ENCODE measurements around the gene HPSE2. TPM values are rescaled to one million over a fixed set of nuclear protein-coding genes. Genes with fewer than 3 reads are reported as not detected.
"Not testable (repeated sequence)": the region's sequence is repeated elsewhere in the genome, so short reads cannot be mapped to it uniquely, and the experiment has no call there.

HPSE2 gene
- total RNA-seq, 2 donors from 2014 or later: 0.34 TPM; not detected in 1

DNA sequence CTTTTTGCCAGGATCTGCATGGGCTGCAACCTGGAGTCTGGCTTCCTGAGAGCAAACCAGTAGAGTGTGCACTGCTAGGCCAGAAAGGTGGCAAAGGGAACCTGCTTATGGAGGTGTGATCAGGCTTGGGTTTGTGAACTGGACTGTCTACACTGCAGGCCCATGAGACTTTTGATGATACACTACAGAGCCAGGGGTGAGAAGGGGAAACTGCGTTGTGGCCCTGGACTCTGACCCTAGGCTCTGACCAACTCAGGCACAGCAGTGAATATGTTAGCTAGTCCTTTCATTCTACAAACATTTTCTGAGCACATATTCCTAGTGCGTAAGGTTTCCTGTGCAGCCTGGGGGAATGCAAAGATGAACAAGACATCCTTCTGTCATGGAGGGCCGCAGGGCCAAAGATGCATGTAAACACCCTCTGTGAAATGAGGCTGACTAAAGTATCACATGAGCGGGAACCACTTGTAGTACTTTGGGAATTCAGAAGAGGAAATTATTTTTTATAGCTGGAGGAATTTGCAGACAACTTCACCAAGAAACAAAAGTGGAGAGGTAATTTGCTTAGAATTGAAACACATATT is 725.1 kb downstream of the HPSE2 start:
- Mint-ChIP-seq H3K27ac (no peak overlapping the region), H3K4me1 (no peaks in the 10 kb centered on the region), H3K27me3 (peaks cover 27% of the 10 kb centered on the region), H3K36me3 (ENCODE audit: low read depth) (peaks cover 3% of the 10 kb centered on the region), H3K4me3 (no peak overlapping the region)
- DNase-seq (no peak), ATAC-seq (no peak)
- H3K9me3 ChIP-seq (ENCODE audit: control insufficient read depth, low read length, poor library complexity, severe bottlenecking): no peaks in the 10 kb centered on the region

DNA sequence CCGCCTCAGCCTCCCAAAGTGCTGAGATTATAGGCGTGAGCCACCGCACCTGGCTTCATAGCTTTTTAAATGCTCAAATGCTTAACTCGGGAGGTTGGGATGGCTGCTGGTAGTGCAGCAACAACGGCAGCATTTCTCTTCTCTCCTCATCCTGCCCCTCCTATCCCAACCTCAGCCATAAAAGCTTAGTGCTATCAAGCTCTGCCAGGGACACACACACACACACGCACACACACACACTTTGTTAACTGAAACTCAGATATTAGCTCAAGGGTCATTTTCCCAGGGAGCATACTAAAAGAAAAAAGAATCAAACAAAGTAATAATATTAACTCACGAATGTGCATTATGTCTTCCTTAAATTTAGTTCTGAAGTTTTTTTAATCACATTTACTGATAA is 725.9 kb downstream of the HPSE2 start:
- Mint-ChIP-seq H3K27me3 (peaks cover 27% of the 10 kb centered on the region), H3K36me3 (ENCODE audit: low read depth) (peaks cover 3% of the 10 kb centered on the region), H3K27ac (no peak overlapping the region), H3K4me3 (no peak overlapping the region), H3K4me1 (no peaks in the 10 kb centered on the region)
- no peaks in the 10 kb centered on the region for H3K9me3 ChIP-seq (ENCODE audit: control insufficient read depth, low read length, poor library complexity, severe bottlenecking)
- DNase-seq: no peak
- no peak for ATAC-seq

DNA sequence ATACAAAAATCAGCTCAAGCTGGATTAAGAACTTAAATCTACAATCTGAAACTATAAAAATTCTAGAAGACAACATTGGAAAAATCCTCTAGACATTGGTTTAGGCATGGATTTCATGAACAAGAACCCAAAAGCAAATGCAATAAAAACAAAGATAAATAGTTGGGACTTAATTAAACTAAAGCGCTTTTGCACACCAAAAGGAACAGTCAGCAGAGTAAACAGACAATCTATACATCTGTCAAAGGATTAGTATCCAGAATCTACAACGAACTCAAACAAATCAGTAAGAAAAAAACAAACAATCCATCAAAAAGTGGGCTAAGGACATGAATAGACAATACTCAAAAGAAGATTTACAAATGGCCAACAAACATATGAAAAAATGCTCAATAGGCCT is 733.1 kb downstream of the HPSE2 start:
- peaks cover 32% of the 10 kb centered on the region for H3K27me3 Mint-ChIP-seq
- not testable (repeated sequence) for H3K4me1 Mint-ChIP-seq; H3K27ac Mint-ChIP-seq; H3K36me3 Mint-ChIP-seq (ENCODE audit: low read depth); DNase-seq; H3K4me3 Mint-ChIP-seq; ATAC-seq; H3K9me3 ChIP-seq (ENCODE audit: control insufficient read depth, low read length, poor library complexity, severe bottlenecking)

DNA sequence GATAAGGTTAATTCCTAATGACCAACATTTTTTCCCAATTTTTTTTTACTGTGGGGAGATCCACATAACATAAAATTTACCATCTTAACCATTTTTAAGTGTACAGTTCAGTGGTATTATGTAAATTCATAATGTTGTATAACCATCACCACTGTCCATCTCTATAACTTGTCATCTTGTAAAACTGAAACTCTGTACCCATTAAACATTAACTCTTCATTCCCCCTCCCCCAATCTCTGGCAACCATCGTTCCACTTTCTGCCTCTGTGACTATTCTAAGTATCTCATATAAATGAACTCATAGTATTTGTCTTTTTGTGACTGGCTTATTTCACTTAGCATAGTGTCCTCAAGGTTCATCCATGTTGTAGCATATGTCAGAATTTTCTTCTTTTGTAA is 742.9 kb downstream of the HPSE2 start:
- H3K27me3 Mint-ChIP-seq: peaks cover 16% of the 10 kb centered on the region
- no peak for ATAC-seq
- H3K36me3 Mint-ChIP-seq (ENCODE audit: low read depth): no peaks in the 10 kb centered on the region
- no peak for DNase-seq
- no peak overlapping the region for H3K27ac Mint-ChIP-seq
- H3K4me1 Mint-ChIP-seq: no peaks in the 10 kb centered on the region
- no peak overlapping the region for H3K4me3 Mint-ChIP-seq
- peaks cover 4% of the 10 kb centered on the region for H3K9me3 ChIP-seq (ENCODE audit: control insufficient read depth, low read length, poor library complexity, severe bottlenecking)

DNA sequence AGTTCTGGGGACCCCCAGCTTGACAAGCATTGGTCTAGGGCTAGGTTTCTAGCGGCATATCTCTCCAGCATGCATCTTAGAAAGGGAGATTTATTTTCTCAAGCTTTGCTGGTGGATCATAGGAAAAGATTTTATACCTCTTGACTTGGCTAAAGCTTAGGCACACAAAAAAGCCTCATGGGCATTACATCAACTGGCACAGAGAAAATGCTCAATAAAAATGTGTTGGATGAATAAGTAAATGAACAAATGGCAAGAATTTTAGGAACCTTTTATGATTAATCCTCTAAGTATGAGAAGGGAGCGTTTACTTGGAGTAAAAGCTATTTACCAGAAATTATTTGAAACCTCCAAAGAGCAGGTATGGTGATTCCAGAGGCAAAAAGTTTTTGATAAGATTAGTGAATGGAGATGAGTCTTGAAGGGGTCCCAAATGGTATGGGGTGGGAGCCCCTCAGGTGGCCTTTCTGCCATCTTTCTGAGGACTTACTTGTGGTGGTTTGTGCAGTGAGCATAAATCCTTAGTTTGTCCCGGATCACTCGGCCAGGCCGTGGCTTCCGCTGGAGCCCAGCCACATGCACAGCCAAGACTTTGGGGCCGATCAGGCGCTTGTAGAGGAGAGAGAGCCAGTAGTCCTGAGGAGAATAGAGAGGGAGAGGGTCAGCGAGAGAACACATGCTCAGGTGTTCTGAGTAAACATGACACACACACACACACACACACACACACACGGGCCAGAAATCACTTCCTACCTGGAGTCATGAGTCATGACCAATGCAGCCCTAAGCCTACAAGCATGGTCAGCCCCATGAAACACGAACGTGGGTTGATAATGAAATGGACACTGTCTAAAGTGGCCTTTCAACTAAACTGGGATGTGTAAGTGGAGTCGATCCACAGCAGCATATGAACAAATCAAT is 745.8 kb downstream of the HPSE2 start:
- no peaks in the 10 kb centered on the region for H3K9me3 ChIP-seq (ENCODE audit: control insufficient read depth, low read length, poor library complexity, severe bottlenecking)
- Mint-ChIP-seq H3K27ac (peak overlapping the region; percentile 16), H3K4me3 (no peak overlapping the region), H3K36me3 (ENCODE audit: low read depth) (no peaks in the 10 kb centered on the region), H3K4me1 (no peaks in the 10 kb centered on the region), H3K27me3 (peaks cover 29% of the 10 kb centered on the region)
- ATAC-seq (no peak), DNase-seq (no peak)

DNA sequence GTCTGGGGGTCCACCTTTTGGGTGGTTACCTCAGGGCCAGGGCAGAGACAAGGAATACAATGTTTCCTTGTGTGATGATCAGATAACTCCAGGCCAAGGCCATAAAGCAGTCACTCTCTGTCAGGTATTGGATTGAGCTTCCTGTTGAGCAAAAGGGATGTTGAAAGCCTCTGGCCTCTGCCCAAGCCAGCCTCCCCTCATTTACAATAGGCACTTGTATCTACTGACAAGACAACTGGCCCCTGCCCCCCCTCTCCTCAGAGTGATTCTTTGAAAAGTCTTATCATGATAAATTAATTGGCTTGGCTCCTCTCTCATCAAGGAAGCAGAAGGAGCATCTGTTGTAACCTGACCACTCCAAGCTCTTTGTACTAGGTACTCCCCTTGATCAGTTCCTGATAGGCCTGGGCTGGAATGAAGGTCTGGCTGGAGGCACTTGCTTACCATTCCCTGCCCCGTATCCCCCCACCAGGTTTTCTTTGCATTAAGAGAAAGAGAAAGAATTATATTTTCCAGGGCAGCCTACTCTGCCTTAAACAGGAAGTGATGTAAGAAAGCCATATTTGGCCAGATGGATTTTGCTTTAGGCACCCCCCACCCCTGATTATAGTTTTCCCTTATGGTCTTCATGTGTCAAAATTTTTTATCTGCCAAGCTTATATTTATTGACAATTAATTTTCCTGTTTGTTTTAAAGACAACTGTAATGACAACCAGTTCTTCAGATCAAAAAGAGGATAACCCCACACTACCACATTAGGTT is 746.8 kb downstream of the HPSE2 start:
- H3K4me1 Mint-ChIP-seq: no peaks in the 10 kb centered on the region
- ATAC-seq (no peak), DNase-seq (no peak)
- H3K27ac Mint-ChIP-seq: no peak overlapping the region
- H3K9me3 ChIP-seq (ENCODE audit: control insufficient read depth, low read length, poor library complexity, severe bottlenecking): no peaks in the 10 kb centered on the region
- no peak overlapping the region for H3K4me3 Mint-ChIP-seq
- no peaks in the 10 kb centered on the region for H3K36me3 Mint-ChIP-seq (ENCODE audit: low read depth)
- H3K27me3 Mint-ChIP-seq: peaks cover 33% of the 10 kb centered on the region

DNA sequence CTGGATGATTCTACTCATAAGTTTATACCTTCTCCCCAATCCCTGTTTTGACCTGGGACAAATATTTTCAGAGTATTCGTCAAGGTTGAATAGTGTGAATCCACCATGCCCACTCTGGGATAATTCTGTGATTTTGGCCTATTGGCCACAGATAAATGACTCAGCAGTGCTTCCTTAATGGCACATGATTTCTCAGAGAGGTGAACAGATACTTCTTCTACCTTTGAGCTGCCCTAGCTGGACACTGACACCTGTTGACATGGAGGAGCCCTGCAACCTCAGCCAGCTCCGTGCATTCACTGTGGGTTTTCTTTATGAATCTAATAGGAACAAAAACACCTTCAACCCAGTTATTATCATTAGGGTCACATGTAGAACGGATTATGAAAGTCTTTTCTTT is 748.0 kb downstream of the HPSE2 start:
- ATAC-seq (no peak), DNase-seq (no peak)
- Mint-ChIP-seq H3K4me3 (no peak overlapping the region), H3K27ac (no peak overlapping the region), H3K36me3 (ENCODE audit: low read depth) (no peaks in the 10 kb centered on the region), H3K4me1 (no peaks in the 10 kb centered on the region), H3K27me3 (peaks cover 33% of the 10 kb centered on the region)
- H3K9me3 ChIP-seq (ENCODE audit: control insufficient read depth, low read length, poor library complexity, severe bottlenecking): no peaks in the 10 kb centered on the region

DNA sequence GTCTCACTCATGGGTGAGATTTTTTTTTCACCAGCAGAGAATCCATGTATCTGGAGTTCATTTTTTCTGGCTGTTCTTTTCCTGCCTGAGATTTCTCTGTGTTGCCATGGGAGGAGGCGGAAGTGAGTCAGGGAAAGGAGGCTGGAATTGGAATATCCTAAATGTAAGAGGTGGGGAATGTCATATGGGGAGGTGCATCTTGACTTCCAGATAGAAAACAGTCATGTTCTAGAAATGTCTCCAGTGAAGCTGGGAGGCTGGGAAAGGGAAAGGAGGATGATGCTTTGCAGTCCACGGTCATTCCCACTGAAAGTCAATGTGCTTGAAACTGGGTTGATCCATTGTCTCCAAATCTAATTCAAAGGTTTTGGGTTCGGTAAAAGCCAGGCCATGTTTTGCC is 749.2 kb downstream of the HPSE2 start:
- H3K27me3 Mint-ChIP-seq: peaks cover 33% of the 10 kb centered on the region
- H3K27ac Mint-ChIP-seq: no peak overlapping the region
- H3K4me3 Mint-ChIP-seq: no peak overlapping the region
- H3K9me3 ChIP-seq (ENCODE audit: control insufficient read depth, low read length, poor library complexity, severe bottlenecking): no peaks in the 10 kb centered on the region
- H3K4me1 Mint-ChIP-seq: peaks cover 3% of the 10 kb centered on the region
- no peaks in the 10 kb centered on the region for H3K36me3 Mint-ChIP-seq (ENCODE audit: low read depth)
- no peak for ATAC-seq
- no peak for DNase-seq

DNA sequence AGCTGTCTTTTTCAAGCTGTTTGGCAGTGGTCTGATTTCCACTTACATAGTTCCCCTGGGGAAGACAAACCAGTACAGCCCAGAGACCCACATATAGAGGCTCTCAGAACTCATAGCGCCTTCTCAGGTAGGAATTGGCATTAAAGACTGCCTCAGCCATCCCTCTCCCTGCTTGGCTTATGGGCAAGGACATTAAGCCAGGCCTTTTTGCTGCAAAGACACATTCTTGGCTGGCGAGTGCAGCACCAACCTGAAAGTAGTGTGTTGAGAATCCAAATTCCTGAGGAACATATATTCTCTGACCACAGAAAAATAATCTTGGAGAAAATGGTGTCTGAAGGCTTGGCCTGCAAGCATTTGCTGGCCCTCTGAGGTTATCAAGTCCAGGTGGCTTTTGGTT is 749.7 kb downstream of the HPSE2 start:
- peaks cover 3% of the 10 kb centered on the region for H3K4me1 Mint-ChIP-seq
- no peak overlapping the region for H3K27ac Mint-ChIP-seq
- DNase-seq (no peak), ATAC-seq (no peak)
- no peak overlapping the region for H3K4me3 Mint-ChIP-seq
- no peaks in the 10 kb centered on the region for H3K9me3 ChIP-seq (ENCODE audit: control insufficient read depth, low read length, poor library complexity, severe bottlenecking)
- peaks cover 3% of the 10 kb centered on the region for H3K36me3 Mint-ChIP-seq (ENCODE audit: low read depth)
- peaks cover 33% of the 10 kb centered on the region for H3K27me3 Mint-ChIP-seq

DNA sequence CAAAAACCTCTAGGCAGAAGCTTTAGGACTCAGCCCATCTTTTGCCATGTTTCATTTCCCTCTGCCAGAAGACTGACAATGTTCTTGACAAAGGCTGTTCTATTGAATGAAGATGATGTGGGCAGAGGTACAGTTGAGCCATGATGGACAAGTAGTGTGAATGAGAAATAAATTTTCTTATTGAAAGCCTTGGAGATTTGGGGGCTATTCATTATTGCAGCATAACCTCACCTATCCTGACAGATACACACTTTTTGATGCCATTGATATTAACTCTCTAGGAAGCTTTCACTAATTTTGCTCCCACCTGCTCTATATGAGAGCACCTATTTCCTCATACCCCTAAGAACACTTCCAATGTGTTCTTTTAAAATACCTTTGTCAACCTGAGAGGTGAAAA is 752.0 kb downstream of the HPSE2 start:
- H3K36me3 Mint-ChIP-seq (ENCODE audit: low read depth): peaks cover 3% of the 10 kb centered on the region

DNA sequence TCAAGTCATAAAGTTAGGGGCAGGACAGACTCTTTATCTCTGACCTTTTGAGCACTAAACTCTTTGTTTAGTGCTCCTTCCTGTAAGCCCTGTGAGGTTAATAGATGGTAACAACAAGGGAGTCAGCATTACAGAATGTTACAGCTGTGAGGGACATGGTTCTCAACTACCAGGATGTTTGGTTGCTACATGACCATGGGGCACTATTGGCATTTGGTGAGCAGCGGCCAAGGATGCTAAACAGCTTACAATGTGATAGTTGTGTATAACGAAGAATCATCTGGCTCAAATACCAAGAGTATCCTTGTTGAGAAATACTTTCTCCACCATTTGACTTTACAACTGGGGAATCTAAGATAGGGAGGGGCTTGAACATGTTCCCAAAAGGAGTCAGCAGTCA is 753.6 kb downstream of the HPSE2 start:
- no peaks in the 10 kb centered on the region for H3K9me3 ChIP-seq (ENCODE audit: control insufficient read depth, low read length, poor library complexity, severe bottlenecking)
- ATAC-seq: no peak
- peaks cover 3% of the 10 kb centered on the region for H3K36me3 Mint-ChIP-seq (ENCODE audit: low read depth)
- peaks cover 15% of the 10 kb centered on the region for H3K27me3 Mint-ChIP-seq
- peaks cover 3% of the 10 kb centered on the region for H3K4me1 Mint-ChIP-seq
- no peak overlapping the region for H3K4me3 Mint-ChIP-seq
- H3K27ac Mint-ChIP-seq: no peak overlapping the region
- DNase-seq: no peak

More for the DNA sequence above, 752.0 kb downstream of the HPSE2 start:
- Mint-ChIP-seq H3K4me3 (no peak overlapping the region), H3K4me1 (peaks cover 3% of the 10 kb centered on the region), H3K27me3 (peaks cover 24% of the 10 kb centered on the region), H3K27ac (no peak overlapping the region)
- DNase-seq (no peak), ATAC-seq (no peak)
- no peaks in the 10 kb centered on the region for H3K9me3 ChIP-seq (ENCODE audit: control insufficient read depth, low read length, poor library complexity, severe bottlenecking)

DNA sequence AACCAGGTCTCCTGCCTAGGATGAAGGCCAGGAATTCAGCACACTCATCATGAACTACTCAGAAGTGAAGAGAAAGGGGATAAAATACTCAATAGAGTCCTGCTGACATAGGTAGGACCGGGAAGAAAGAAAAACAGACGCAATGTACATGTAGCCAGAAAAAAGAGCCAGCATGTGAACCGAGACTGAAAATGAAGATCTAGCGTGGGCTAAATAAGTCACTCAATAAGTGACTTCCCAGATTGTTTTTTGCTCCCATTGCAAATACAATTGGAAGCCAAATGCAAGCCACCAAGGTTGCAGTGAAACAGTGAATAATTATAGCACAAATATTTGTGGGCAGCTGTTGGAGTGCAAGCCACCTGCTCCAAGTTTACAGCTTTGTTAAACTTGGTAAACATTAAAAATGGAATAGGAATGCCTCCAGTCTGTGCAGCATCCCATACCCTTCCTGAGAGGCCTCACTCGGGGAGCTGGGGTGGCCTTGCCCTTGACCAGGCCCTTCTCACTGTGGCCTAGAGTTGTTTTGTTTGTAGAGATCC is 754.2 kb downstream of the HPSE2 start:
- H3K9me3 ChIP-seq (ENCODE audit: control insufficient read depth, low read length, poor library complexity, severe bottlenecking): no peaks in the 10 kb centered on the region
- Mint-ChIP-seq H3K27ac (no peak overlapping the region), H3K4me1 (peaks cover 3% of the 10 kb centered on the region), H3K27me3 (peaks cover 14% of the 10 kb centered on the region), H3K36me3 (ENCODE audit: low read depth) (peaks cover 3% of the 10 kb centered on the region), H3K4me3 (no peak overlapping the region)
- DNase-seq (no peak), ATAC-seq (no peak)
